ENCODE measurements around the gene PRKCA. TPM values are rescaled to one million over a fixed set of nuclear protein-coding genes. Genes with fewer than 3 reads are reported as not detected.

The PRKCA gene
- total and polyA plus RNA-seq, 2 donors, result 15.6 to 24.4 TPM

DNA sequence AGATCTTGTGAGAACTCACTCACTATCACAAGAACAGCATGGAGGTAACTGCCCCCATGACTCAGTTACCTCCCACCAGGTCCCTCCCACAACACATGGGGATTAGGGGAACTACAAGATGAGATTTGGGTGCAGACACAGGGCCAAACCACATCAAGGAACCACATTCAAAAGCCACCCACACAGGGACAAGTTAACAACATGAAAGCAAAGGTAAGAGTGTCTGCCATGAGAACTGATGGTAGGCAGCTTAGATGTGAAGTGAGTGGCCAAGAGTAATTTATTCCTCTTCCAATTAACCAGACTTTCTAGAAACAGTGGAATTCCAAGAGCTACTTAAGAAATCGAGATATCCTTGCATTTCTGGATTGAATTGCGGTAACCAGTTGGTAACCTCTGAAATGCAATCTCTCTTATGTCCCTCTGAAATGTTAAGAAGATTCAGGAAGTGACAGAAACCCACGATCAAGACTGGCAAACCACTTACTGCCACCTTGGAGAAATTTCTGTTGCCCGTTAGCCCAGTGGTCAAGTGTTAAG lies 365.1 kb downstream of the PRKCA start:
- no peaks in the 10 kb centered on the region for H3K36me3 ChIP-seq (ENCODE audit: insufficient read depth)
- 90% methylated on average over 4 of the region's 4 CpGs for WGBS
- DNase-seq (ENCODE audit: extremely low spot score), result no peak
- H3K4me3 ChIP-seq (ENCODE audit: low read depth, low read length), result no peak overlapping the region
- no peaks in the 10 kb centered on the region for H3K4me1 ChIP-seq (ENCODE audit: insufficient read depth)
- no peak overlapping the region for H3K27ac ChIP-seq (ENCODE audit: low read depth)

DNA sequence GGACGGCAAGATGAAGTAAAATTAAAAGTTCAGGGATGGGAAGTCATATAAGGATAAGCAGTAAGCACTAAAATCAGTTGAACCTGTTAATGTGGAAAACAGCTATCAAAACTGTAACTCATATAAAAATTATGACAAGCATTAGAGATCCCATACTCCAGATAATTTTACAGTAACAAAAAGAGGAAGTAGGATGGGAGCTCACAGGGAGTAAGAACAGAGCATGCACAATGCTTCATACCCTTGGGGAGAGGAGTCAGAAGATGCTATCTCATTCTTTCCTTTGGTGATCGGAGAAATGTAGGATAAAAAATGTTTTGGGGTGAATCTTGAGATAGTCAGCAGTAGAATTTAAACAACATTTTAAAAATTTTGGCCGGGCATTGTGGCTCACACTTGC lies 367.8 kb downstream of the PRKCA start:
- Histone ChIP-seq H3K4me3 (ENCODE audit: low read depth, low read length) (no peak overlapping the region), H3K27ac (ENCODE audit: low read depth) (no peak overlapping the region), H3K36me3 (ENCODE audit: insufficient read depth) (no peaks in the 10 kb centered on the region), H3K4me1 (ENCODE audit: insufficient read depth) (no peaks in the 10 kb centered on the region)
- WGBS, result 86% methylated on average over 3 of the region's 3 CpGs
- no peak for DNase-seq (ENCODE audit: extremely low spot score)

DNA sequence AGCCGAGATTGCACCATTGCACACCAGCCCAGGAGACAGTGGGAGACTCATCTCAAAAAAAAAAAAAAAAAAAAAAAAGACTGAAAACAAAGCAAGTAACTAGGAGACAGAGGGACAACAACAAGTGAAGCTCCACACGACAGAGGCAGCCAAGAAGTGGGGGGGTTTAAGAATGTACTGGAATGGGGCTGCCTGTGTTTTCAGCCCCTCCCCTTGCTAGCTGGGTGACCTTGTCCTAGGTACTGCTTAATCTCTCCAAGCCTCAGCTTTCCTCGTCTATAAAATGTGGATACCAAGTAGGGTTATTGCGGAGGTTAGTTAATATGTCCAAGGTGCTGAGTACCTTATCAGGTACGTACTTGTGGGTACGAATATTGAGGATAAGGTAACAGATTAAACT lies 368.7 kb downstream of the PRKCA start:
- no peak for DNase-seq (ENCODE audit: extremely low spot score)
- Histone ChIP-seq H3K4me1 (ENCODE audit: insufficient read depth) (no peaks in the 10 kb centered on the region), H3K4me3 (ENCODE audit: low read depth, low read length) (no peak overlapping the region), H3K36me3 (ENCODE audit: insufficient read depth) (no peaks in the 10 kb centered on the region), H3K27ac (ENCODE audit: low read depth) (no peak overlapping the region)
- 62% methylated on average over 6 of the region's 6 CpGs for WGBS

DNA sequence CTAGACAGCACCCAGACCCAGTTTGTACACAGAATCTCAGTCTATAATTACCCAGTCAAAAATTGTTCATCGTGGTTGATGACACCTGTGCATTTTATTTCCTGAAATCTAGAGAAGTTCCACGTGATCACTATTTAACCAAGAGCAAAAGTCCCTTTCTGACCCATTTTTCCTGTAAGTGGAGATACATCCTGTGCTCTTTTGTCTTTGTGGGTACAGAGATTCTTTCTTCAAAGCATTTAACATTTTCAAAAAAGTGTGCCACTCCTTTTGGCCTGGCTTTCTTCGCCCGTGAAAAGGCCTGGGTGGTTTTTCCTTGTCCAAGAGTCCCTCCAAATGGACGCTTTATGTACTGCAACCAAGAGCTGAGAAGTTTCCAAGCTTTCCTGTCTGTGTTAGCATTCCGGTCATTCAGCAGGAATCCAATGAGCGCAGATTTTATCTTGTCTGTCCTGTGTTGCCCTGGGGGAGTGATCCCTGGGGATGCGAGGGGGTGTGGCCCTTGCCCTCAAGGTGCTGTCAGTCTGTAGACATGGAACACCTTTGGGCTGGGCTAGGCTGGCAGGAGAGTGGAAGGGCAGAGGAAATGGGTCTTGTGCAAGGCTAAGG lies 371.4 kb downstream of the PRKCA start:
- H3K4me3 ChIP-seq (ENCODE audit: low read depth, low read length), result no peak overlapping the region
- no peaks in the 10 kb centered on the region for H3K36me3 ChIP-seq (ENCODE audit: insufficient read depth)
- DNase-seq (ENCODE audit: extremely low spot score), result no peak
- no peaks in the 10 kb centered on the region for H3K4me1 ChIP-seq (ENCODE audit: insufficient read depth)
- WGBS, result 23% methylated on average over 8 of the region's 8 CpGs
- H3K27ac ChIP-seq (ENCODE audit: low read depth), result no peak overlapping the region

DNA sequence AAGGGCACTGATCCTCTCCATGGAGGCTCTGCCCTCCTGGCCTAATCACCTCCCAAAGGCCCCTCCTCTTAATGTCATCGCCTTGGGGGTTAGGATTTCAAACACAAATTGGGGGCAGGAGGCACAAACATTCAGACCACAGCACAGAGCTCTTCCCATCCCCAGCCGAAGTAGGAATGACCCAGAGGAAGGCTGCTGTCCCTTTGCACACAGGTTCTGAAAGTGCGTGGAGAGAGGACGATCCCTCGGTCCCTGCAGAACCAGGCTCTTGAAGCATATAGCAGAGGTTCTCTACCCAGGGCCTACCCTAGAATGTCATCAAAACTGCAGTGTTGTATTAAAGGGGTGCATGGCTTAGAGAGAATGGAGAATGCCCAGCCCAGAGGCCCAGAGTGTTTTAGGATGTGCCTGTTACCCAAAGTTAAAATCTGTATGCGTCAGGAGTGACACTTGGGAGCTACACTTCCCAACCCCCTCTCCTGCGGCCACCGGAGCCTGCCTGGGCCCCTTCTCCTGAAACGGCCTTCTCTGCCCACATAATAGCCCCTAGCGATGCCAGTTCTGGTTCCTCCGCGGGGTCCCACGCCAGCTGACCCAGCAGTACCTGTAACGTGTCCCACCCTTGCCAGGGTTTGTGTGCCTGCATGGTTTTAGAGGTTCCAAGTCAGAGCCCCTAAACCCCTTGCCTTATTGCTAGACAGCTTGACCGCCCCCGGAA lies 373.0 kb downstream of the PRKCA start:
- WGBS, result 88% methylated on average over 16 of the region's 16 CpGs
- no peak overlapping the region for H3K27ac ChIP-seq (ENCODE audit: low read depth)
- H3K36me3 ChIP-seq (ENCODE audit: insufficient read depth), result no peaks in the 10 kb centered on the region
- H3K4me1 ChIP-seq (ENCODE audit: insufficient read depth), result no peaks in the 10 kb centered on the region
- H3K4me3 ChIP-seq (ENCODE audit: low read depth, low read length), result no peak overlapping the region
- DNase-seq (ENCODE audit: extremely low spot score), result no peak

DNA sequence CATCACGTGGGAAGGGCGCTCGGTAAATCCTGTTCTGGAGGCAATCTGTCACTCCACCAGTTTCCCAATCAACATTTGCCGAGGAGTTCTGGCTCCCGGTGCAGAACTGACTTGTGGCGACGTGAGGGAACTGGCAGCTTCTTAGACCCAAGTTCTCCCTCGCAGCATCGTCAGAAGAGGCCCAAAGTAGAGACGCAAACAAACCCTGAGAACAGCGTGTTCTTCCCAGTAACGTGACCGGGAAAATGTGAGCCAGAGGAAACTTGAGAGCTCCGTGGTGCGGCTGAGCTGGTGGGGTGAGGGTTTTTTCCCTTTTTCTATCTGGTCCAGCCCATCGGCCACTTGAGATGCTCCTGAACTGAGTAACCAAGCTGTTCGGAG lies 373.6 kb downstream of the PRKCA start:
- no peak for DNase-seq (ENCODE audit: extremely low spot score)
- Histone ChIP-seq H3K27ac (ENCODE audit: low read depth) (no peak overlapping the region), H3K36me3 (ENCODE audit: insufficient read depth) (no peaks in the 10 kb centered on the region), H3K4me1 (ENCODE audit: insufficient read depth) (no peaks in the 10 kb centered on the region), H3K4me3 (ENCODE audit: low read depth, low read length) (no peak overlapping the region)
- 83% methylated on average over 17 of the region's 17 CpGs for WGBS

DNA sequence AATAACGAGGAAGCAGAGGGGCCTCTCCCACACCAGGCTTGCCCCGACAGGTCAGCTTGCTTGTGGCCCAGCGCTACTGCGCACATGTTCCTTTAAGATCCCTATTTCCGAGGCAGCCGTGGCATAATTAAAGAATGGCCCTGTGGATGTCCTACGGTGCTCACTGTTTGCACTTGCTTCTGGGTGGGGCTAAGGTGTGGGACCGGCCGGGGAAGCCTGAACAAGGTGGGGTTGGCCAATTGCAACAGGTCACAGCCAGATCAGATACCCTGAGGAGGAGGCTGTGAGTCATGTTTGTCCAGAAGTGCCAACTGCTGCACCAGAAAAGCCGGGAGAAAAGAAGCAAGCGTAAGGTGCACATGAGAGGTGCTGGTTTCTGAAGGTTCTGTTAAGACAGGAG lies 374.0 kb downstream of the PRKCA start:
- Histone ChIP-seq H3K27ac (ENCODE audit: low read depth) (no peak overlapping the region), H3K4me3 (ENCODE audit: low read depth, low read length) (no peak overlapping the region), H3K36me3 (ENCODE audit: insufficient read depth) (no peaks in the 10 kb centered on the region), H3K4me1 (ENCODE audit: insufficient read depth) (no peaks in the 10 kb centered on the region)
- 74% methylated on average over 11 of the region's 11 CpGs for WGBS
- DNase-seq (ENCODE audit: extremely low spot score), result peak; percentile 64

DNA sequence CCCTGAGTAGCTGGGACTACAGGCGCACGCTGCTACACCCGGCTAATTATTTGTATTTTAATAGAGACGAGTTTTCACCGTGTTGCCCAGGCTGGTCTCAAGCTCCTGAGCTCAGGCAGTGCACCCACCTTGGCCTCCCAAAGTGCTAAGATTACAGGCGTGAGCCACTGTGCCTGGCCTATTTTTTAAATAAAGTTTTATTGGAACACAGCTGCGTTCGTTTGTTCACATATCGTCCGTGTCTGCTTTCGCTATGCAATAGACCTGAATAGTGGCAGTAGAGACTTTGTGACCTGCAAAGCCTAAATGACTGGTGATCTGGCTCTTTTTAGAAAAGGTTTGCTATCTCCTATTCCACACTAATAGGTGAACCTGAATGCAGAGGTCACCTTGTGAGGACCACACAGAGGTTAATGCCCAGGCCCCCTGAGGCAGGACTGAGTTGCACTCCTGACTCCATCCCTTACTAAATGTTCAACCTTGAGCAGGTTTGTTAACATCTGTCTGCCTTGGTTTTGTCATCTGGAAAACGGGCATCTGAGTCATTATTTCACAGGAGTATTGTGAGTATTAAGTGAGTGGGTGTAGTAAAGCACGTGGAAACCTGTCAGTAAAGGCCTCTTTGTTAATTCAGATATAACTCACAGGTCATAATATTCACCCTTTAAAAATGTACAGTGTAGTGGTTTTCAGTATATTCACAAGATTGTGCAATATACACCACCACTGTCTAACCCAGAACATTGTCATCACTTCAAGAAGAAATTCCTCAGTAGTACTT lies 375.0 kb downstream of the PRKCA start:
- no peak overlapping the region for H3K27ac ChIP-seq (ENCODE audit: low read depth)
- no peaks in the 10 kb centered on the region for H3K36me3 ChIP-seq (ENCODE audit: insufficient read depth)
- 93% methylated on average over 13 of the region's 13 CpGs for WGBS
- no peak for DNase-seq (ENCODE audit: extremely low spot score)
- H3K4me1 ChIP-seq (ENCODE audit: insufficient read depth), result no peaks in the 10 kb centered on the region
- H3K4me3 ChIP-seq (ENCODE audit: low read depth, low read length), result no peak overlapping the region

DNA sequence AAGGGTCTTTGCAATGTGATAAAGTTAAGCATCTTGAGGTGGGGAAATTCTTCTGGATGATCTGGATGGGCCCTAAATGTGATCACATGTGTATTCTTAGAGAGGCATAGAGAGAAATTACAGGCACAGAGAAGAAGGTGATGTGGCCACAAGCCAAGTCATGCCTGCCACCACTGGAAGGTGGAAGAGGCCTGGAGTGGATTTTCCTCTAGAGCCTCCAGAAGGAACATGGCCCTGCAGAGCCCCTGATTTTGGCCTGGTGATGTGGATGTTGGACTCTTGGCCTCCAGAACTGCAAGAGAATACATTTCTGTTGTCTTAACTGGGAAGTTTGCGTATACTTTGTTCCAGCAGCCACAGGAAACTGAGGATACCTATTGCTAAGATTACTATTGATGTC lies 375.6 kb downstream of the PRKCA start:
- H3K4me3 ChIP-seq (ENCODE audit: low read depth, low read length), result no peak overlapping the region
- 100% methylated on average over 1 of the region's 1 CpG for WGBS

DNA sequence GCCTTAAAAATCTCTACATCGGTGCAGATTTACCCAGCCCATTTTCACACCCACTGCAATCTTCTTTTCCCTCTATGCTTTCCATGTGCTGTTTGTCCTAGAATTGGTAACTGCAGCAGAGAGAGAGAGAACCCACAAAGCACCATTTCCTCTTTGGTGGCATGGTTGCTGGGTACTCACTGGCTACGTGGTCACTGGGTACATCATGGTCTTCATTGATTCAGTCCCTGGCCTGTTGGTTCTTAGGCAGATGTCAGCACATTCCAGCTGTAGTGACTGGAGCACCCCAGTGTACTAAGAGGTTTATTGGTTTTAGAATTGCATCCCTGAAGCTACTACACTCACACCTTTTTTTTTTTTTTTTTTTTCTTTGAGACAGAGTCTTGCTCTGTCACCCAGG lies 376.4 kb downstream of the PRKCA start:
- WGBS, result 90% methylated on average over 2 of the region's 2 CpGs
- DNase-seq (ENCODE audit: extremely low spot score), result no peak
- H3K4me3 ChIP-seq (ENCODE audit: low read depth, low read length), result no peak overlapping the region
- H3K27ac ChIP-seq (ENCODE audit: low read depth), result no peak overlapping the region
- no peaks in the 10 kb centered on the region for H3K4me1 ChIP-seq (ENCODE audit: insufficient read depth)
- H3K36me3 ChIP-seq (ENCODE audit: insufficient read depth), result no peaks in the 10 kb centered on the region

More for the DNA sequence above, 375.6 kb downstream of the PRKCA start:
- Histone ChIP-seq H3K36me3 (ENCODE audit: insufficient read depth) (no peaks in the 10 kb centered on the region), H3K27ac (ENCODE audit: low read depth) (no peak overlapping the region), H3K4me1 (ENCODE audit: insufficient read depth) (no peaks in the 10 kb centered on the region)
- no peak for DNase-seq (ENCODE audit: extremely low spot score)

DNA sequence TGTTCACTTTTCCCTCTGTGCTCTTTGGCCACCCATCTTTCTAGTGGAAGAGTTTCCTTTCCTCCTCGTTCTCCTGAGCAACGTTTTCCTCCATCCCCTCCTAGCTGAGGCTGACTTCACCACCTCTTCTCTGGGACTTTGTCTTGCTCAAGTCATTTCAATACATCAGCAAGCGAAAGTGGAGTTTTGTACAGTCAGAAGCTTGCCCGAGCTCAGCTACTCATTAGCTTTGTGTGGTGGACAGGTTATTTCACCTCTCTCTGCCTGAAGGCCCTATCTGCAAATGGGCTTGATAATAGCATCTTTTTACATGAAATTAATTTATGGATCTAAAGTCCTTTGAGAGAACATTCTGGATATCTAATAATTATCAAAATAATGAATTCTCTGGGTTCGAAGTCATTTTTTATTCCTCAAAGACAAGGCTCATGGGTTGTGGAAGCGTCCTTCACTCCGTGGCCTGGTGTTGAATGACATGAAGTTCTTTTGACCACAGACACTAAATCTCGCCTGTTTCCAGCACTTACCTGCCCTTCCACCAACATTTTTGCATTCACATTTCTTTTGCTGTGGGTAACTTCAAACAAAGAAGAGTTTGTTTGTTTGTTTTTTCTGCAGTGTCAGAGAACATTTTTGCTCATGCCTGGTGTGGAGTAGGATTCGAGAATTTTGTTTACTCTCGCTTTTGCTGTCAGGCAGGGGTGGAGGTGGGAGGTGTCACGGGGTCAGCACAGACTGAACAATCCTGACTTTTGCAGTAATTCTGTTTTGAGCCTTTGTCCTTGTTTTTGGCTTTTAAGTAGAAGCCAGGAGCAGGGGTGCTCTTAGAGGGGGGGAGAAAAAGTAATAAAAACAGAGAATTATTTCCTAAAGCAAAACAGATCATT lies 377.5 kb downstream of the PRKCA start:
- Histone ChIP-seq H3K4me1 (ENCODE audit: insufficient read depth) (no peaks in the 10 kb centered on the region), H3K4me3 (ENCODE audit: low read depth, low read length) (no peak overlapping the region), H3K36me3 (ENCODE audit: insufficient read depth) (no peaks in the 10 kb centered on the region), H3K27ac (ENCODE audit: low read depth) (no peak overlapping the region)
- 85% methylated on average over 11 of the region's 11 CpGs for WGBS
- DNase-seq (ENCODE audit: extremely low spot score), result no peak

DNA sequence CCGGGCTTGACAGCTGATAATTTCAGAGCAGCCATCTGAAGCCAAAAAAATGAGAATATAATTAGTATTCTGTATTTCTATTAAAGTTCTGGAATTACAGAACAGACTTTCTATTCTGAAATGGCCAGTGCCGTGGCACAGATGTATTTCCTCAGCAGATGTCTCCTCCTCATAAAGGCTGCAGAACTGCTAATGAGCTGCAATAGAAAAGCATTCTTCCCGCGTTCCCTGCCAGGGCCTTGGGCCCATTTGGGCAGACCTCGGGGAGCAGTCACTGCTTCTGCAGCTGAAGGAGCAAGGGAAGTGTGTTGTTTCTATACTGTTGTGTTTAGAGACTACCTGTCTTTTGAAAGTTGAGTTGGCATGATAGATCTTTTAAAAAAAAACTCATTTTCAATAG lies 379.9 kb downstream of the PRKCA start:
- Histone ChIP-seq H3K4me3 (ENCODE audit: low read depth, low read length) (no peak overlapping the region), H3K36me3 (ENCODE audit: insufficient read depth) (no peaks in the 10 kb centered on the region), H3K4me1 (ENCODE audit: insufficient read depth) (no peaks in the 10 kb centered on the region), H3K27ac (ENCODE audit: low read depth) (no peak overlapping the region)
- DNase-seq (ENCODE audit: extremely low spot score), result no peak
- 50% methylated on average over 5 of the region's 5 CpGs for WGBS

DNA sequence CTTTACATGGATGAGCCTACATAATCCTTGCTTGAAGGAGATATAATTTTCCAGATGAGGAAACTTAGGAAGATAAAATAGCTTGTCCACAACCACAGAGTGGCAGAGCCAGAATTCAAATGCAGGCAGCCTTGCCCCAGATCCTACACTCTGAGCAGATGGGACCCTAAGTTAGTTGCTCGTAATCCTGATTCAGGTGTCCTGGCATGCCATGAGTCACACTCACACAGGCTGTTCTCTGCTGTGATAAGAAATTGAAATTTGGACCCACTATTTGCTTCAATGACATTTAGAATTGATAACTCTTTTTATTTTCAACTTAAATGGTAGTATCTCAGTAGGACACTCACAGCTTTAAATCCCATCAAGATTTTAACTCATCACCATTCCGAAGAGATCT lies 381.8 kb downstream of the PRKCA start:
- no peaks in the 10 kb centered on the region for H3K4me1 ChIP-seq (ENCODE audit: insufficient read depth)
- 90% methylated on average over 2 of the region's 2 CpGs for WGBS
- H3K4me3 ChIP-seq (ENCODE audit: low read depth, low read length), result no peak overlapping the region
- no peak for DNase-seq (ENCODE audit: extremely low spot score)
- no peak overlapping the region for H3K27ac ChIP-seq (ENCODE audit: low read depth)
- no peaks in the 10 kb centered on the region for H3K36me3 ChIP-seq (ENCODE audit: insufficient read depth)
